Uterus (tissue), 4 donors: Measurements from ENCODE around the gene HLTF. TPM values are rescaled to one million over a fixed set of nuclear protein-coding genes. Genes with fewer than 3 reads are reported as not detected.

Source experiments
- DNase-seq, 2 donors: peaks; one replicate each; pipeline ENCODE4 v3.0.0-alpha.2; 2019 to 2020
- H3K27ac ChIP-seq, 2 donors: fragments of 200-600 bp; sonication (generic); 1 replicate in 1 of 2; 2 replicates in 1 of 2; pipeline ENCODE4 v1.5.1; 2016 to 2018
- H3K27me3 ChIP-seq, 2 donors: fragments of 200-600 bp; sonication (generic); one replicate each; pipeline ENCODE4 v1.5.1; 2018 to 2019; ENCODE audit warnings: control low read depth in 1 of 2
- H3K36me3 ChIP-seq, 2 donors: fragments of 200-600 bp; sonication (generic); one replicate each; pipeline ENCODE4 v1.5.1; 2019; ENCODE audit warnings: control low read depth in 1 of 2
- H3K4me1 ChIP-seq, 2 donors: fragments of 200-600 bp; sonication (generic); one replicate each; pipeline ENCODE4 v1.5.1; 2018 to 2019; ENCODE audit warnings: control low read depth in 1 of 2
- H3K4me3 ChIP-seq, 2 donors: fragments of 200-600 bp; sonication (generic); 1 replicate in 1 of 2; 2 replicates in 1 of 2; pipeline ENCODE4 v1.5.1; 2018 to 2019; ENCODE audit warnings: mild to moderate bottlenecking in 1 of 2
- H3K9me3 ChIP-seq, 2 donors: fragments of 200-600 bp; sonication (generic); one replicate each; pipeline ENCODE4 v1.5.1; 2019; ENCODE audit warnings: control low read depth in 1 of 2
- CTCF ChIP-seq, 4 experiments: fragments of 200-600 bp in 2 of 4; fragments of 450-650 bp in 2 of 4; sonication (generic) in 2 of 4; IDR thresholded peaks; one replicate each; pipeline ENCODE4 v1.5.1; 2016 to 2019; ENCODE audit warnings: antibody characterized with exemption in 4 of 4, mild to moderate bottlenecking in 2 of 4, moderate library complexity in 1 of 4
- POLR2A ChIP-seq, 2 donors: fragments of 450-650 bp; IDR thresholded peaks; one replicate each; pipeline ENCODE4 v1.6.1; 2016; ENCODE audit warnings: antibody characterized with exemption in 2 of 2, mild to moderate bottlenecking in 1 of 2, moderate library complexity in 1 of 2
- intact Hi-C: fragments of 100-400 bp; cut with DNase I; formaldehyde crosslinking; loops from one replicate; pipeline ENCODE4 v1.15.1; 2023; ENCODE audit warnings: low total_unique reads
- total RNA-seq, 4 donors: library from RNA; depleted of rRNA in 3 of 4; stranded (reverse); fragments of >200 nt in 3 of 4; gene quantifications; one replicate each; pipeline versions ENCODE4 v1.1.0 to v1.2.4, GENCODE V29; 2014 to 2023
- donor health status: DM: yes; HTN: yes; CAD: no.

Gene HLTF
- total RNA-seq, 4 donors from 2014 or later: 21.5 to 80.1 (median 38.0) TPM

DNA sequence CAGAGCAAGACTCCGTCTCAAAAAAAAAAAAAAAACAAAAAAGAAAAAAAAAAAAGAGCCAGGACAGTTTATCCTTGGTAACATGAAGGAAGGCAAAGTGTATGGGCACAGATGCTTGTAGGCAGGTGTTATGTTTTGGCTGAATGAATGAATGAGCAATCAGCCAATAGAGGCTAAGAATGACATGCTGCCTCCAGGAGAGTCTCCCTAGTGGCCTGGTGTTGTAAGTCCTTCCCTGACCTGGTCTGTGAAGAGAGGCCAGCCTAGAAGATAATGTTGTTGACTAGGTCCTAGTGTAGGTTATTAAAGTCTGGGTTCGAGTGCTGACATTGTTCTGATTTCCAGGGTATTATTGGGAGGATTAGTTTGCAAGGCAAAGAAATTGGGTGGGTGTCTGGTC is 70.1 kb downstream of the HLTF start:
- Histone ChIP-seq H3K4me1 (no peaks in the 10 kb centered on the region), H3K27ac (peak overlapping the region; percentile 56 to 64), H3K27me3 (no peaks in the 10 kb centered on the region), H3K9me3 (no peaks in the 10 kb centered on the region), H3K36me3 (no peaks in the 10 kb centered on the region), H3K4me3 (no peak overlapping the region)
- TF ChIP-seq POLR2A (IDR thresholded peaks at IDR 0.05) (no peak), CTCF (IDR thresholded peaks at IDR 0.05) (no peak)
- intact Hi-C loops: no loop called here
- DNase-seq: no peak

GRCh38 chr3:149015393-149015792 is 70.9 kb downstream of the HLTF start:
- H3K36me3 ChIP-seq: no peaks in the 10 kb centered on the region
- intact Hi-C loops: no loop called here
- H3K4me1 ChIP-seq: no peaks in the 10 kb centered on the region
- H3K4me3 ChIP-seq: no peak overlapping the region
- DNase-seq: no peak
- no peaks in the 10 kb centered on the region for H3K27me3 ChIP-seq
- no peaks in the 10 kb centered on the region for H3K9me3 ChIP-seq
- H3K27ac ChIP-seq: peak overlapping the region; percentile 20 to 24
- TF ChIP-seq CTCF (IDR thresholded peaks at IDR 0.05): no peak
- no peak for TF ChIP-seq POLR2A (IDR thresholded peaks at IDR 0.05)

DNA sequence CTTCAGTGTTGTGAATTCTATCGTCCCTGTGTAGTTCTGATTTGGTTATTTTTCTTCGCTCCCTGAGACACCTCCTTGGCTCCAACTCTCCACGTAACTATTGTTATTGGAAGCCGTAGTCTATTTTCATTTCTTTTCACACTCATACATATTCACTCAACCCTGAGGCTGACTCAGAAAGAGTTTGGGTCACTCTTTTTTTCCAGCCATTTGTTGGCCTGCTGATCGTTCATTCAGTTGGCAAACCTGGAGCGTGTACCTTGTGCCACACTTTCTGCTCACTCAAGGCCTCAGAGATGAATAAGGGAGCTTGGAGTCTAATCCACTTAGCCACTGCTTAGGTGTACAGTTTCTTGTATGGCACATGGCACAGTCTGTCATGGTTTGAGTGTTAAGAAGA is 72.6 kb downstream of the HLTF start:
- no peaks in the 10 kb centered on the region for H3K9me3 ChIP-seq
- no peak for DNase-seq
- intact Hi-C loops: no loop called here
- H3K27ac ChIP-seq: no peak overlapping the region
- no peaks in the 10 kb centered on the region for H3K27me3 ChIP-seq
- no peaks in the 10 kb centered on the region for H3K4me1 ChIP-seq
- H3K4me3 ChIP-seq: no peak overlapping the region
- TF ChIP-seq CTCF (IDR thresholded peaks at IDR 0.05): no peak
- no peak for TF ChIP-seq POLR2A (IDR thresholded peaks at IDR 0.05)
- no peaks in the 10 kb centered on the region for H3K36me3 ChIP-seq

- Histone ChIP-seq H3K4me1 (no peaks in the 10 kb centered on the region), H3K27ac (no peak overlapping the region), H3K4me3 (no peak overlapping the region), H3K27me3 (no peaks in the 10 kb centered on the region), H3K9me3 (no peaks in the 10 kb centered on the region), H3K36me3 (no peaks in the 10 kb centered on the region)
- no peak for TF ChIP-seq CTCF (IDR thresholded peaks at IDR 0.05)
- DNase-seq: no peak
- intact Hi-C loops: no loop called here
Observed at GRCh38 chr3:149011676-149012075, 74.7 kb downstream of the HLTF start.

DNA sequence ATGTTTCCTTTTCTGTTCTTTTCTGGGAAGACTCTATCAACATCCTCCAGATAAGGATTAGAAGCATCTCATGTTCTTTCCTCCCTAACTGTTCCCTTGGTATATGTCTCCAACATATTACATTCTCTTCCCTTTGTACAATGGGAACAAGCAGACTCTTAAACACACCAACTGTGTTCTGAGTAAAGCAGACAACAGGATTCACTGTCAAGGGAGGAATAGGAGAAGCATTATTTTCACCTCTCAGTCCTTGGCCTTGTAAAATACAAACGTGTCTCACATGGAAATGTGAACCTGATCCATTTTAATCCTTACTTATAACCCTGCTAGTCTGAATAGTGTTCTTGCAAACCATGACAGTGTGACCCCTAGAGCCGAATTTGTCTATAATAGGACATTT is 75.4 kb downstream of the HLTF start:
- DNase-seq: no peak
- peak overlapping the region; percentile 14 to 53 for H3K27ac ChIP-seq
- H3K9me3 ChIP-seq: no peaks in the 10 kb centered on the region
- H3K36me3 ChIP-seq: no peaks in the 10 kb centered on the region
- H3K27me3 ChIP-seq: no peaks in the 10 kb centered on the region
- intact Hi-C loops: no loop called here
- no peak overlapping the region for H3K4me3 ChIP-seq
- no peaks in the 10 kb centered on the region for H3K4me1 ChIP-seq
- TF ChIP-seq POLR2A (IDR thresholded peaks at IDR 0.05): no peak
- TF ChIP-seq CTCF (IDR thresholded peaks at IDR 0.05): no peak
